ENCODE measurements around the gene CELSR1. TPM values are rescaled to one million over a fixed set of nuclear protein-coding genes. Genes with fewer than 3 reads are reported as not detected.

The CELSR1 gene
- total RNA-seq, 1 donor from 2014 or later = 18.6 TPM

GRCh38 chr22:46425016-46425415, 112.4 kb downstream of the CELSR1 start:
- DNase-seq (ENCODE audit: low read depth in 2 of 2) = no peak

DNA sequence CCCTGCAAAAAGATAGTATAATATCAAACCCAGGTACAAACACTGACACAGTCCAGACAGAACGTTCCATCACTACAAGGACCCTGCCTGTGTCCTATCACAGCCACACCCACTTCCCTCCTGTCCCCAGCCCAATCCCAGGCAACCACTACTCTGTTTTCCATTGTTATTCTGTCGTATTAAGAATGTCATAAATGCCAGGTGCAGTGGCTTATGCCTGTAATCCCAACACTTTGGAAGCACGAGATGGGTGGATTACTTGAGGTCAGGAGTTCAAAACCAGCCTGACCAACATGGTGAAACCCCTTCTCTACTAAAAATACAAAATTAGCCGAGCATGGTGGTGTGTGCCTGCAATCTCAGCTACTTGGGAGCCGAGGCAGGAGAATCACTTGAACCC, 112.9 kb downstream of the CELSR1 start:
- peak in 1 of 2 donors; percentile 7 for DNase-seq (ENCODE audit: low read depth in 2 of 2)

DNA sequence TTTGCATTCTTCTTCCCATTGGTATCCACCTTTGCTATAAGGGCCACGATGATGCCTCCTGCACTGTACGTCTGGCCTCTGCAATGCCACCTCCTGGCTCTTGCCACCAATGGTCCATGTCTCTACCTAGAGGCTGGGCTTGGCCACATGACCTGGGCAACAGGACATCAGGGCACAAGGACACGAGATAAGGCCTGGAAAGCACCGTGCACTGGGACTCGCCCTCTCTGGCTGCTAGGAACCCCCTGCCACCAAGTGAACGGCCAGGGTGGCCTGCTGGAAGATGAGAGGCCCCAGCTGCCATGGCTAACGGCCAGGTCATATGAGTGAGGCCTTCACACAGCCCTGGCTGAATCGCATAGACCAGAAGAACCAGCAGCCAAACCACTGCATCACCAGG, 114.5 kb downstream of the CELSR1 start:
- DNase-seq (ENCODE audit: low read depth in 2 of 2) = no peak

DNA sequence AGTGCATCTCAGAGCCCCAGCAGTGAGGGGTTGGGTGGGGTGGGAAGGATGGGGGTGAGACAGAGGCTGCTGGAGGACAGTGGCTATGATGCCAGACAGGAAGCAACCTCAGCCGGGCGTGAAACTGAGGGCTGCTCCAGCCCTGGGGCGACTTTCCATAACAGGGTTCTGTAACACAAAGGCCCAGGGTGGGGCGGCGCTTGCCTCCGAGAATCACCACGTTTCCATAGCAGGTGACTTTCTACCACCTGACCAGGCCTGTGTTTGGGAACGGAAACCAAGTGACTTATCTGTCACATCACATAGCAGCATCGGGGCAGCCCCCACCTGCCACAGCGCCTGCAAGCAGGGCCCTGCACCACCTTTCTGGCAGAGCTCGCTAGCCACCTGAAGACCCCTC, 116.2 kb downstream of the CELSR1 start:
- peak in 1 of 2 donors; percentile 28 for DNase-seq (ENCODE audit: low read depth in 2 of 2)

DNA sequence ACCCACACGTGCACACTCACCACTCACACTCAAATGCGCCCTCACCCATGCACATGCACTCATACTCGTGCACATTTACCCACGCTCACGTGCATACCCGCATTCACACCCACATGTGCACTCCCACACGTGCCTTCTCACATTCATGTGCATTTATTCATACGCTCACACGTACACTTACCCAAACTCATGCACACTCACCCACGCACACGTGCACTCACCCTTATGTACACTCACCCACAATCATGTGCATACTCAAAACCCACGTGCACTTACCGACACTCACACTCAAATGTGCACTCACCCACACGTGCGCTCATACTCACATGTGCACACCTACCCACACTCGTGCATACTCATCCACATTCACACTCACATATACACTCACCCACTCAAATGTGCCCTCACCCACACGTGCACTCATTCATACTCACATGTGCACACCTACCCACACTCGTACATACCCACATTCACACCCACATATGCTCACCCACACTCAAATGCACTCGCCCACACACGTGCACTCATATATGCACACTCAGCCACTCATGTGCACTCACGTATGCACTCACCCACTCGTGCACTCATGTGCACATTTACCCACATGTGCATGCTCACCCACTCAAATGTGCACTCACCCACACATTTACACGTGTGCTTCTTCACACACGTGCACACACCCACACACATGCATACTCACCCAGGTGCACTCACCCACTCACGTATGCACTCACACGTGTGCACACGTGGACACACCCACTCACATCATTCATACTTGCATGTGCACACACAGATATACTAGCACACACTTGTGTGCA, 117.5 kb downstream of the CELSR1 start:
- no peak for DNase-seq (ENCODE audit: low read depth in 2 of 2)

GRCh38 chr22:46418827-46419226, 118.6 kb downstream of the CELSR1 start:
- DNase-seq (ENCODE audit: low read depth in 2 of 2) = no peak

- no peak for DNase-seq (ENCODE audit: low read depth in 2 of 2)
Measured at GRCh38 chr22:46417769-46418168, 119.7 kb downstream of the CELSR1 start.

GRCh38 chr22:46416891-46417580, 120.4 kb downstream of the CELSR1 start:
- no peak for DNase-seq (ENCODE audit: low read depth in 2 of 2)

DNA sequence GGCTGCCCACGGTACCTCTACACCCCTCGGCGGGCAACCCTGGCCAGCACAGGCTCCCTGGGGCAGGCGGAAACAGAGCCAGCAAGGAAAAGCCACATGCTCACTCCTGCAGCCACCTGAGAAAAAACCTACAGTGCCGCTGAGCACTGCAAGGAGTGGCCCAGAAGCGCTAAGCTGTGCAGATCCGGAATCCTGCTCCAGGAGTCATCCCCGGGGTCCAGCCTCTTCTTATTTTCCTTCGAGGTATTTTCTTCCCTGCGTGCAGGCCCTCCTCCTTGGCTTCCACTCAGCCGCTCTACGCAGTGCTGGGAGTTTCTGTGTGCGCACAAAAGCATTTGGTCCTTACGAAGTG, 120.9 kb downstream of the CELSR1 start:
- DNase-seq (ENCODE audit: low read depth in 2 of 2) = no peak

DNA sequence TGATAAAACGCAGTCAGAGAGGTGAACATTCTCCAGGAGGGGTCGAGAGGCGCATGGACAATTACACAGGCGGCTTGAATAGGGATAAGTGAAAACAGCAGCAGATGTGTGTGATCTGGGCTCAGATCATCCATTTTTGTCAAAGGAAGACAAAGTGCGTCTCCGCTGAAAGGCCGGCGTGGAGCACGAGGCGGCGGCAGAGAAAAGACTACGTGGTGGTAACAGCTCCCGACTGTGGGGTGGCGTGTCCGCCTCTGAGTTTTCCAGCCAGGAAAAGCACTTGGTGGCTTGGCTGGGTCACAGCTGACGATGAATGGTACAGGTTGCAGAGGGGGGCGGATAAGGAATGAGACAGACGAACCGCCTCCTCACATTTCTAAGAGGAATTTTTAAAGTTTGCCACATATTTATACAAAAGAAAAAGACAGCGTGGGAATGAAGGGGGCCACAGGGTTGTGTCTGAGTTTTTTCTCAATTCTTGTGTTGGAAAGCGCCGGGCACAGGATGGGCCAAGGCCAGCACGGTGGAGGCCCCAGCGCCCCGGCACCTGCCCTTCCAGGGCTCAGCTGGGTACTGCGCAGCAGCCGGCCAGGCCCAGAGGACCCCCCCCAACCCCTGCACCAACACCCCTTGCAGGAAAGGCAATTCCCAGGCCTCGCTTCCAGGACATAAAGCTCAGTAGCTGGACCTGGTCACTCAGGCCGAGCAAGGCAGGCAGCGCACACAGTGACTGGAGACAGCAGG, 121.5 kb downstream of the CELSR1 start:
- no peak for DNase-seq (ENCODE audit: low read depth in 2 of 2)

- DNase-seq (ENCODE audit: low read depth in 2 of 2) = no peak
Measured at GRCh38 chr22:46414704-46415103, 122.7 kb downstream of the CELSR1 start.

DNA sequence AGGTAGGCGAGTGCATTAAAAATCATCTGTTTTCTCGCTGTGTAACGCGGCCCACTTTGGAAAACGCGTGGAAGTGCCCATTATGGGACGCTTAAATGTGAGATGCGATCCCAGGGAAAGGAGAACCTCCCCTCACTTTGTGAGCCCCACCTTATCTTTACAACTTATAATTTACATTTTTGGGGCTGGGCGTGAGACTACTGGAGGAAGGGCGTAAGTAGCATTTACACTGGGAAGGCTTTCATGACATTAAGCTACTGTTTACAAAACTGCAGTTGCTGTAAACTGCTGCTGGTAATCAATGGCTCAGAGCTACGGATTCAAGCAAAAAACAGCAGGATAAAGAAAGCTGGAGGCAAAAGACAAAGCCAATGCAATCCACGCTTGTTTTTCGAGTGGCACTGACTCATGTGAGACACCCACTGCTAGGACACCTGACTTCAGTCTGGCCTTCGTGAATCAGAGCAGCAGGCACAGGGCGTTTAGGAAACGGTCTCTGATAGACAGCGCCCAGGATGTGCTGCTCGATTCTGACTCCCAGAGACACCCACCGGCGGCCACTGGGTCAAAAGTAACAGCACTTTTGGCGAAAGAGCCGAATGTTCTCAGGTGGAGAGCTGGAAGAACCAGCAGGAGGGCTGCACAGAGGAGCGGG, 123.6 kb downstream of the CELSR1 start:
- DNase-seq (ENCODE audit: low read depth in 2 of 2) = no peak

GRCh38 chr22:46411347-46411746, 126.1 kb downstream of the CELSR1 start:
- DNase-seq (ENCODE audit: low read depth in 2 of 2) = no peak

GRCh38 chr22:46410291-46410808, 127.1 kb downstream of the CELSR1 start:
- DNase-seq (ENCODE audit: low read depth in 2 of 2) = no peak

DNA sequence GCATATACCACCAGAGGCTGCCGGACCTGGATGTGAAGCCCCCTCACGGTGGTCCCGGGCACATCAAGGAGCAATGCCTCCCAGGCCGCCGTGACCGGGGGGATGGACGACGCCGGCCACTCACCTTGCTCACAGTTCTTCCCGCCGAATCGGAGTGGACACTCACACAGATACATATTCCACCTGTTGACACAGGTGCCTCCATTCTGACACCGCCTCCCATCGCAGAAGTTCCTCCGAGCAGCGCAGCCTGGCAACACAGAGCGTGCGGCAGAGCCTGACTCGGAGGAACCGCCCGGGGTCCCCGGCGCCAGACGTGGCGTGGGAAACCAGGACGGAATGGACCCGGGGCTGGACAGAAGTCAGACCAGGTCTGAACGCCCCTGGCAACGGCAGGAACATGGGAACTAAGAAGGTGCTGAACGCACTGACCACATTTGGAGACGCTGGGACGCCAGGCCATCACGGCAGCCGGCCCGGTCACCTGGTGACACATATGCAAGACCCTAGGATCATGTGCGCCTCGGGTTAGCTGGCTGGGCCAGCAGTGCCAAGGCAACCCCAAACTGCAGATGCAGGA, 127.7 kb downstream of the CELSR1 start:
- DNase-seq (ENCODE audit: low read depth in 2 of 2) = no peak

DNA sequence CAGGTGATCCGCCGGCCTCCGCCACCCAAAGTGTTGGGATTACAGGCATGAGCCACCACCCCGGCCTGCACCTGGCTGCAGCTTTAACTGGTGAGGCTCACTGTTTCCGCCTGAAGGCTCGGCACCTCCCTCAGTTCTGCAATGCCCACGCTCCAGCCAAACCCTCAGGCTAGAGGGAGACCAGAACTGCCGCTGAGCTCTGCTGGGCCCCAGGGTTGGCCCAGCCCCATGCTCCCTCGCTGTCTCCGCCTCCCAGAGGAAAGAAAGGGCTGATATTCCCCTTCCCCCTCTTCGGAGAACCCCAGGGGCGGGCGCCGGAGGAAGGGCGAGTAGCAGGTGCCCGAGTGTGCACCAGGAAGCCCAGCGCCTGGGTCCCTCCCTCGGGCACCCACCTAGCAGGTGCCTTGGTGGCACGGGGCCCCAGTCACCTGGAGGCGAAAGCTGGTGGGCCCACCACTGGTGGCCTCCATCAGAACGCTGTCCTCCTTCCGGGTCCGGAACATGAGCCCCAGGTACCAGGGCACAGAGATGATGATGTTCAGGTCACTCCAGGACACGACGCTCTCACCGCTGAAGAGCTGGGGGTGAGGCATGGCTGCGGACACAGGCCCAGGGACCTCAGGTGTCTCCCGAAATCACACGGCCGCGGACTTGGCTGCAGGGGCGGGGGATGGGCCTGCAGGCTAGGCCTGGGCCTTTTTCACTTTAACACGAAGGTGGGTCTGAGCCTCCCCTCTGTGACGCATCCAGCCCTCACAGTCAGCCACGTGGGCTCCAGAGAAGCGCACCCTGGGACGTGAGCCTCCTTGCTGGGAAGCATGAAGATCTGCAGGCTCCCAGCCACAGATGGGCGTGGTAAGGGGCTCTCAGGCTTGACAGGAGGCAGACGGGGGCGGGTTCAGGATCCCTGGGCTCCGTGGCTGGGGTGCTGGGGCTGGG, 128.6 kb downstream of the CELSR1 start:
- DNase-seq (ENCODE audit: low read depth in 2 of 2) = no peak

DNA sequence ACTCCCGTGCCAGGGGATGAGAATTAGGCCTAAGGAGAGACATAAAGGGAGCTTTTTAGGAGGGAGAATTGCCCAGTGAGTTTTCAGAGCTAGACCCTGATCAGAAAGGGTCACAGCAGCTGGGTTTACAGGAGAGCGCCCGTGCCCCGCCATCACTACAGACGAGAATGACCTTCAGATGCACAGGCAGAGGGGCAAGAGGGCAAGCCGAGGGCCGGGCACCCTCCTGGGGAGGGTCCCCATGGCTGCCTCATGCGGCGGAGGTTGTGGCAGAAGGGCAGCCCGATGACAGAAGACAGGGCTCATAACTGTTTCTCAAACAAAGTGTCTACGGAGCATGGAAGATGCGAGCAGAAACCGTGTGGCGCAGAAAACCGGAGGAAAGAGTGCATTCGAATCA, 129.7 kb downstream of the CELSR1 start:
- DNase-seq (ENCODE audit: low read depth in 2 of 2) = no peak

GRCh38 chr22:46406791-46407190, 130.6 kb downstream of the CELSR1 start:
- DNase-seq (ENCODE audit: low read depth in 2 of 2) = no peak

DNA sequence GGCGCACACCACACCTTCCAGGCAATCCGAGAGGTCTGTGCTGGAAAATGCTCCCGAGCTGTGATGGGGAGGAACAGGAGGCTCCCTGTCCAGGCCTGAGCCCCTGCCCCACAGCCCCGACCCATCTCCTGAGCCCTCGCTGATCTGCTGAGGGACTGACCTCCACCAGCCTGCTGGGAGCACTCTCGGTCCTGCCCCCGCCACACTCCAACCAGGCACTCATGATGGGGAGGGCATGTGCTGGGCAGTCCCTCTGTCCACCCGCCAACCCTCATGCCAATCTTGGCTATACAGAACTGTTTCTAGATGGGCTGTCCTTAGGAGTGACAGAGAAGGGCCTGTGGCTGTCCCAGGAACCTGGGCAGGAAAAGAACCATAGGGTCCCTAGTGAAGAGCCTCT, 131.1 kb downstream of the CELSR1 start:
- no peak for DNase-seq (ENCODE audit: low read depth in 2 of 2)

DNA sequence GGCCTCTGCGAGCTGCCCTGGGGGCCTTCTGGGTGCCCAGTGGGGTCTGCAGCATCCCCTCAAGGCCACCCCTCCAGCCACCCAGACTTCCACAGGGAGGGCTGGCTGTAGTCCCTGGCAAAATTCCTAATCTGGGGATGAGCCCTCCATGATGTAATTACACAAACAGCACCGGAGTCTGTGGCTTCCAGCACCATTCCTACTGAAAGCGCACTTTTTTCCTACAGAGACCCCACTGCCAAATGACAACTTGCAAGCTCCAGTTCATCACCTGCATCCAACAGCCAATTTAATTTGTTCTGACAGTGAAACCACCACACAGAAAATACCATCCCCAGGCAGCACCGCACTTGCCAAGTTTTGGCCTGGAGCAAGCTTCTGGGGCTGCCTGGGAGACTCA, 131.5 kb downstream of the CELSR1 start:
- no peak for DNase-seq (ENCODE audit: low read depth in 2 of 2)

Data from dermis microvascular lymphatic vessel endothelial cell (primary cell).